Renal cortical epithelial cell (primary cell): Measurements from ENCODE around the gene F10. TPM values are rescaled to one million over a fixed set of nuclear protein-coding genes. Genes with fewer than 3 reads are reported as not detected.

Source experiments
- DNase-seq: peaks from one replicate; pipeline ENCODE4 v3.0.0-alpha.2; 2011; ENCODE audit warnings: low read depth
- total RNA-seq: library from RNA; depleted of rRNA; stranded (reverse); fragments of >200 nt; gene quantifications from 2 replicates; pipeline ENCODE4 v1.2.3, GENCODE V29; 2014

The F10 gene
- total RNA-seq, 1 donor from 2014 or later: 0.10 TPM

DNA sequence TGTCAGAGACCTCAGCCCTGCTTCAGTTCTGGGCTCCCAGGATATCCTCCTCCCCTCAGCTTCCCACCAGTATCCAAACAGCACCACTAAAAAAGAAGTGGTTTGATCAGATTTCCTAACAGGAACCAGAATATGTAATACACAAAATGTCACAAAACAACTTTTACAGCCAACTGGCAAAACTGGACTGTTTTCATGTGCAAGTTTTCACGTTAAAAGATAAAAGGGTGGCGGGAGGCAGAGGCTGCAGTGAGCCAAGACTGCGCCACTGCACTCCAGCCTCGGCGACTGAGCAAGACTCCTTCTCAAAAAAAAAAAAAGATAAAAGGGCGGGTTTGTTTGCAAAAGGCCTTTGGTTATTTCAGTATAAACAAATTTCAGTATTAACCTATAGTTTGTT, 72.8 kb downstream of the F10 start:
- no peak for DNase-seq

DNA sequence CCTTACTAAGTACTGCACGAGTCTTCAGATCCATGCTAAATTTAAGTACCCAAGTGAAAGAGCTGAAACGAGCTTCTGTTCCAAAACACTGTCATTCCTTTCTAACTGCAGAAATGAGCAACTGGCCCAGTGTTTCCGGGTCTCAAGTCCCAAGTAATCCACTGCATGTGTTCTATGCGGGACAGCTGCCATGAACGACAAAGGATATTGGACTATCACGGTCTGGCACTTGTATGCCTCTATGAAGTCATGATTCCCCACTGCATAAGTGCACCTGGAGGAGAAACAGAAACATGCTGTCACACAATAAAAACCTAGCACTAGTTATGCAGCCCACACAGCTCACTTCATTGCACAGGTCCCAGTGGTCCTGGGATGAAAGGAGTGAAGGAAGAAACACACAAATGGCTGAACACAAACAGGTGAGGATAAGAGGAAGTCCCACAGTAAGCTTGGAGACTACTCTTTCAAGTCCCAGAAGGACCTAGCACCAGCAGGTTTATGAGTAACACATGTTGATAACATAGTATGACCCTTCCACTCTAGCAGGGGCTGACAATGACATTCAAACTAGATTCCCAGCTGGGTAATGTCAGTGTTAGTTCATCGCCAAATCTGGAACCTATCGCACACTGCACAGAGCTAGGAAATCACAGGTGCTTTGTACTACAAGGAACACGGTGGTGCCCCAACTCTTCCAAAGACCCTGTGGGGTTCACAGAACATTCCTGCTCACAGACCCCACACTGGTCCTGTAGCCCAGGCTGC, 74.6 kb downstream of the F10 start:
- no peak for DNase-seq

Other genes with a start within 250 kb of the F10 start
- gene MCF2L, start 153.6 kb upstream of the F10 start, total RNA-seq: 4.7 and 8.3 TPM in 2 replicates
- 0.30 TPM in 1 of 2 replicates, not detected in the other for gene F7, start 17.0 kb upstream of the F10 start, total RNA-seq
- gene PROZ, start 35.8 kb downstream of the F10 start, total RNA-seq: not detected in 2 replicates
- 54.2 and 71.9 TPM in 2 replicates for gene PCID2, start 85.9 kb downstream of the F10 start, total RNA-seq
- gene CUL4A, start 86.8 kb downstream of the F10 start, total RNA-seq: 130 and 156 TPM in 2 replicates
- gene LAMP1, start 174.4 kb downstream of the F10 start, total RNA-seq: 222 and 231 TPM in 2 replicates
- gene GRTP1, start 241.3 kb downstream of the F10 start, total RNA-seq: 2.7 and 4.3 TPM in 2 replicates